HCT116 (cell line): Measurements from ENCODE around the gene FAF2. TPM values are rescaled to one million over a fixed set of nuclear protein-coding genes. Genes with fewer than 3 reads are reported as not detected.

Experiments
- ATAC-seq: fragments of 200-7000 bp; cut with Tn5 transposase; 2 replicates; pipeline ENCODE4 v1.9.1; 2020; ENCODE audit warnings: mild to moderate bottlenecking, moderate library complexity
- BruUV-seq: library from RNA; stranded (reverse); fragments of 400-500 nt; replicated peaks from 2 replicates; lab custom pipeline; 2021; lab: Mats Ljungman, UMichigan
- CTCF ChIA-PET: fragments of 300-600 bp; sonication (Branson Sonifier 250); formaldehyde crosslinking; loops from one replicate; lab custom pipeline; 2021; ENCODE audit warnings: antibody characterized with exemption; lab: Charles Lee
- POLR2A ChIA-PET: fragments of 300-600, 350-600 bp; sonication (Branson Sonifier 250); formaldehyde crosslinking; loops from one replicate; lab custom pipeline; 2021; ENCODE audit warnings: antibody characterized with exemption; lab: Charles Lee
- RAD21 ChIA-PET, 2 experiments: fragments of 300-600 bp; sonication (Branson Sonifier 250); formaldehyde crosslinking; loops; one replicate each; lab custom pipeline; 2023; ENCODE audit warnings: low total read pairs in 2 of 2; ENCODE audit not compliant: uncharacterized antibody in 2 of 2, unreplicated experiment in 2 of 2, low non-redundant PET in 1 of 2; lab: Charles Lee
- DNase-seq: peaks from one replicate; pipeline ENCODE4 v3.0.0-alpha.2; 2010; ENCODE audit warnings: low read depth, low spot score
- H2AFZ ChIP-seq: fragments of 200-600 bp; shearing (Covaris generic), sonication (generic); 2 replicates; pipeline ENCODE4 v1.6.1; 2017; ENCODE audit warnings: low read depth, mixed run types, mixed read lengths, antibody characterized with exemption, low read length; ENCODE audit not compliant: poor library complexity, severe bottlenecking
- H3K27ac ChIP-seq: 2 replicates; pipeline ENCODE4 v1.5.1; 2012; ENCODE audit warnings: low read depth, low read length
- H3K27me3 ChIP-seq: fragments of 200-600 bp; sonication (generic); 2 replicates; pipeline ENCODE4 v1.6.1; 2016; ENCODE audit warnings: mixed run types, low read length, mixed read lengths; ENCODE audit not compliant: insufficient read depth
- H3K36me3 ChIP-seq, 2 experiments: fragments of 200-500 bp in 1 of 2; fragments of 200-600 bp in 1 of 2; sonication (Bioruptor generic) in 1 of 2; sonication (generic) in 1 of 2; 2 replicates each; pipeline versions ENCODE4 v1.5.1 to v1.6.1; 2014 to 2016; ENCODE audit warnings: low read length in 2 of 2, inconsistent platforms in 1 of 2, mixed read lengths in 1 of 2, mixed run types in 1 of 2; ENCODE audit not compliant: insufficient read depth in 2 of 2, control insufficient read depth in 1 of 2
- H3K4me1 ChIP-seq, 2 experiments: fragments of 200-600 bp in 1 of 2; sonication (generic) in 1 of 2; 2 replicates each; pipeline versions ENCODE4 v1.5.1 to v1.6.1; 2012 to 2017; ENCODE audit warnings: low read length in 2 of 2, inconsistent platforms in 1 of 2, mild to moderate bottlenecking in 1 of 2, mixed read lengths in 1 of 2, mixed run types in 1 of 2, moderate library complexity in 1 of 2; ENCODE audit not compliant: insufficient read depth in 2 of 2, control insufficient read depth in 1 of 2
- H3K4me2 ChIP-seq: fragments of 200-600 bp; sonication (generic); 2 replicates; pipeline ENCODE4 v1.6.1; 2017; ENCODE audit warnings: mixed run types, low read length, mixed read lengths
- H3K4me3 ChIP-seq, 2 experiments: fragments of 200-600 bp in 1 of 2; sonication (generic) in 1 of 2; replicated peaks in 1 of 2; 2 replicates each; pipeline ENCODE4 v1.5.1; 2011 to 2016; ENCODE audit warnings: low read length in 2 of 2, control low read depth in 1 of 2, low read depth in 1 of 2, mild to moderate bottlenecking in 1 of 2, mixed read lengths in 1 of 2, mixed run types in 1 of 2
- H3K79me2 ChIP-seq: fragments of 200-600 bp; sonication (generic); 2 replicates; pipeline ENCODE4 v1.6.1; 2017; ENCODE audit warnings: mild to moderate bottlenecking, mixed run types, low read length, moderate library complexity, mixed read lengths; ENCODE audit not compliant: insufficient read depth
- H3K9ac ChIP-seq: fragments of 200-600 bp; sonication (generic); 2 replicates; pipeline ENCODE4 v1.6.1; 2016; ENCODE audit warnings: low read length, mixed read lengths
- H3K9me2 ChIP-seq: fragments of 200-600 bp; sonication (generic), shearing (Covaris generic); 2 replicates; pipeline ENCODE4 v1.6.1; 2017; ENCODE audit warnings: mixed run types, mild to moderate bottlenecking, moderate library complexity; ENCODE audit not compliant: insufficient read depth
- H3K9me3 ChIP-seq, 2 experiments: fragments of 200-500 bp in 1 of 2; fragments of 200-600 bp in 1 of 2; sonication (Bioruptor generic) in 1 of 2; sonication (generic) in 1 of 2; 2 replicates each; pipeline ENCODE4 v1.6.1; 2014 to 2017; ENCODE audit warnings: low read length in 2 of 2, mixed read lengths in 2 of 2, inconsistent platforms in 1 of 2, low read depth in 1 of 2, mild to moderate bottlenecking in 1 of 2, mixed run types in 1 of 2, moderate library complexity in 1 of 2; ENCODE audit not compliant: control insufficient read depth in 1 of 2, insufficient read depth in 1 of 2
- H4K20me1 ChIP-seq: fragments of 200-600 bp; sonication (generic), shearing (Covaris generic); 2 replicates; pipeline ENCODE4 v1.6.1; 2017; ENCODE audit warnings: mixed run types, mild to moderate bottlenecking, moderate library complexity; ENCODE audit not compliant: insufficient read depth
- CTCF ChIP-seq, 3 experiments: fragments of 200-600 bp in 1 of 3; sonication (generic) in 1 of 3; IDR thresholded peaks in 2 of 3; conservative IDR thresholded peaks in 1 of 3; 2 replicates each; pipeline ENCODE4 v1.5.1; 2012 to 2017; ENCODE audit warnings: low read depth in 2 of 3, low read length in 2 of 3, antibody characterized with exemption in 1 of 3, borderline replicate concordance in 1 of 3, control low read depth in 1 of 3, mild to moderate bottlenecking in 1 of 3, mixed read lengths in 1 of 3, mixed run types in 1 of 3, moderate library complexity in 1 of 3; ENCODE audit not compliant: insufficient read depth in 1 of 3
- FOSL1 ChIP-seq: IDR thresholded peaks from 2 replicates; pipeline ENCODE4 v1.6.1; 2012; ENCODE audit warnings: low read depth
- JUND ChIP-seq: IDR thresholded peaks from 2 replicates; pipeline ENCODE4 v1.6.1; 2012
- MAX ChIP-seq: IDR thresholded peaks from 2 replicates; pipeline ENCODE4 v1.6.1; 2012
- RAD21 ChIP-seq: IDR thresholded peaks from 2 replicates; pipeline ENCODE4 v1.6.1; 2012; ENCODE audit warnings: low read depth, mild to moderate bottlenecking
- SIN3A ChIP-seq: IDR thresholded peaks from 2 replicates; pipeline ENCODE4 v1.6.1; 2012; ENCODE audit warnings: low read depth
- SP1 ChIP-seq: IDR thresholded peaks from 2 replicates; pipeline ENCODE4 v1.6.1; 2012; ENCODE audit warnings: low read depth
- ZBTB33 ChIP-seq: IDR thresholded peaks from 2 replicates; pipeline ENCODE4 v1.6.1; 2011; ENCODE audit warnings: mild to moderate bottlenecking, low read length, moderate library complexity; ENCODE audit not compliant: insufficient replicate concordance; ENCODE audit errors: extremely low read depth
- ZFX ChIP-seq: fragments of 450-650 bp; IDR thresholded peaks from 2 replicates; pipeline ENCODE4 v1.6.1; 2017
- intact Hi-C: fragments of 100-400 bp; cut with micrococcal nuclease; formaldehyde crosslinking; loops from 2 replicates; pipeline ENCODE4 v1.10.0; 2022
- total RNA-seq: library from RNA; stranded (reverse); gene quantifications from one replicate; pipeline ENCODE4 v1.2.1, GENCODE V29; 2021; ENCODE audit not compliant: unreplicated experiment

Gene FAF2
- total RNA-seq, 1 experiment from 2014 or later: 51.9 TPM

- Histone ChIP-seq H3K4me1 (no peaks in the 10 kb centered on the region), H3K4me2 (no peak overlapping the region), H3K9me3 (no peaks in the 10 kb centered on the region), H3K79me2 (peaks cover 91% of the 10 kb centered on the region), H3K9ac (no peak overlapping the region), H3K4me3 (no peak overlapping the region), H3K27me3 (no peaks in the 10 kb centered on the region), H3K36me3 (peaks cover 4 to 11% of the 10 kb centered on the region in 2 experiments; a peak in 2 of 4 replicates), H3K27ac (no peak overlapping the region), H2AFZ (no peak overlapping the region), H3K9me2 (no peaks in the 10 kb centered on the region), H4K20me1 (peaks cover 10% of the 10 kb centered on the region; the same call in 1 of the 2 replicates)
- no peak for DNase-seq
- TF ChIP-seq SIN3A (no peak), MAX (no peak), CTCF (IDR thresholded peaks at IDR 0.05 in 2 of 3, conservative IDR thresholded peaks at IDR 0.05 in 1 of 3; ENCODE audit: borderline replicate concordance in 1 of 3, insufficient read depth in 1 of 3, low read depth in 2 of 3, low read length in 2 of 3) (no peak), FOSL1 (no peak), RAD21 (no peak), JUND (no peak), SP1 (no peak), ZFX (no peak), ZBTB33 (no peak)
- ChIA-PET CTCF (no interaction called here), RAD21 (no interaction called here), POLR2A (no interaction called here)
- intact Hi-C loops: no loop called here
- BruUV-seq: no TSS peak
- ATAC-seq: no peak
Measured at GRCh38 chr5:176474476-176474875, 26.3 kb downstream of the FAF2 start.
